ENCODE data around the gene CCDC50.

Gene CCDC50

GRCh38 chr3:191352014-191352413 lies 22.8 kb downstream of the CCDC50 start:
- no peak for DNase-seq

- DNase-seq, result no peak
These were observed 24.0 kb downstream of the CCDC50 start for GRCh38 chr3:191353022-191353777.

- no peak for DNase-seq
These were observed 26.2 kb downstream of the CCDC50 start for GRCh38 chr3:191355406-191355805.

- no peak for DNase-seq
These were observed 27.6 kb downstream of the CCDC50 start for GRCh38 chr3:191356631-191357439.

- DNase-seq, result no peak
These were observed 28.7 kb downstream of the CCDC50 start for GRCh38 chr3:191357909-191358308.

- DNase-seq, result no peak
These were observed 29.7 kb downstream of the CCDC50 start for GRCh38 chr3:191358929-191359328.

- DNase-seq, result no peak
These were observed 31.4 kb downstream of the CCDC50 start for GRCh38 chr3:191360620-191361019.

- DNase-seq, result no peak
These were observed 32.3 kb downstream of the CCDC50 start for GRCh38 chr3:191361456-191361855.

GRCh38 chr3:191362037-191362436 lies 32.8 kb downstream of the CCDC50 start:
- no peak for DNase-seq

- no peak for DNase-seq
These were observed 33.4 kb downstream of the CCDC50 start for GRCh38 chr3:191362524-191363090.

- DNase-seq, result no peak
These were observed 34.0 kb downstream of the CCDC50 start for GRCh38 chr3:191363221-191363620.

- no peak for DNase-seq
These were observed 37.5 kb downstream of the CCDC50 start for GRCh38 chr3:191366675-191367074.

GRCh38 chr3:191368755-191369615 lies 39.8 kb downstream of the CCDC50 start:
- no peak for DNase-seq

- no peak for DNase-seq
These were observed 40.4 kb downstream of the CCDC50 start for GRCh38 chr3:191369616-191370010.

GRCh38 chr3:191372122-191372521 lies 42.9 kb downstream of the CCDC50 start:
- no peak for DNase-seq

- DNase-seq, result no peak
These were observed 44.1 kb downstream of the CCDC50 start for GRCh38 chr3:191373327-191373726.

GRCh38 chr3:191376516-191377141 lies 47.4 kb downstream of the CCDC50 start:
- DNase-seq, result no peak

GRCh38 chr3:191378142-191378812 lies 49.1 kb downstream of the CCDC50 start:
- DNase-seq, result no peak

- no peak for DNase-seq
These were observed 50.3 kb downstream of the CCDC50 start for GRCh38 chr3:191379446-191379845.

- DNase-seq, result no peak
These were observed 50.8 kb downstream of the CCDC50 start for GRCh38 chr3:191380001-191380400.

- no peak for DNase-seq
These were observed 52.1 kb downstream of the CCDC50 start for GRCh38 chr3:191381303-191381702.

- DNase-seq, result no peak
These were observed 53.5 kb downstream of the CCDC50 start for GRCh38 chr3:191382661-191383060.

Measured in activated T-cell treated with anti-CD3 and anti-CD28 coated beads, Interleukin-2, amount 50 U/mL, for 1 hour (primary cell).